HG02943 (cell line): ENCODE data around the gene TCF7L2.
"Not testable (repeated sequence)": the region's sequence is repeated elsewhere in the genome, so short reads cannot be mapped to it uniquely, and the experiment has no call there.

Source experiments
- ATAC-seq: cut with Tn5 transposase; IDR thresholded peaks from one replicate; pipeline ENCODE4 v1.9.1; 2021; ENCODE audit warnings: mild to moderate bottlenecking, low read depth, moderate library complexity; ENCODE audit not compliant: unreplicated experiment

TCF7L2 gene

DNA sequence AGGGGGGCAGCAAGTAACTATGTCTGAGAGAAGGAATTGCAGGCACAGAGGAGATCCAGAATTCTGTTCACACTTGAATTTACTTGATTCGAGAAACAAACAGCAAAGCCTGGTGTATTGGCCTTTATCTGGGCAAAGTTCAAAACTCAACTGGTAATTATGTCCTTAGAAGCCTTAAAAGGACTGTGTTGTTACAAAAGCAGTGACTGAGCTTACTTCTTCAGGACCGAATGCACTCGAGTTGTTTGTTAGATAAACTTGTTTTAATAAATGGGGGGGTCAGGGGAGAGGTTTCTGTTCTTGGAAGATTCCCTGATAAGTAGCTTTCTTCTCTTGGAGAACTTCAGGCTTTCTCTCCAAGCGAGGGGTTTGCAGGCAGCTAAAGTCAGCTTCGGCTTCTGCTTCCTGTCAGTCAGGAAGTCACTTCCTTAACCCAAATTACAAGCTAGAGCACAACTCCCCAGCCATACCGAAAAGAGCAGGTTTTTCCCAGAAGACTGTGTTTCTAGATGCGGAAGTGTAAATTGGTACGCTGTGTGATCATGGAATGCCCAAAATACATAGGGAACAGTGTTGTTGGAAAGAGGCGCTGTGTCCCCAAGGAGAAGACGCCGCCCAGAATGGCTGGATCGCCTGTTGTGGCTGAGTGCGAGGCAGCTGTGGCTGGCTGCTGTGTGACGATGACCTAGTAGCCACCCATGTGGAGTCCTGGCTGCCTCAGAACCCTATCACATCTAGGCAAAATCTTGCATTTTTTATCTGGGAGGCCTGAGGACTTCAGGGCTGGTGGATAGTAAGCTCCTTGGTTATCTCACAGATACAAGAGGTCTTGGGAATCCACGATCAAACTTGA is 110.4 kb downstream of the TCF7L2 start:
- no peak for ATAC-seq

- no peak for ATAC-seq
Observed at GRCh38 chr10:113061054-113061430, 111.0 kb downstream of the TCF7L2 start.

DNA sequence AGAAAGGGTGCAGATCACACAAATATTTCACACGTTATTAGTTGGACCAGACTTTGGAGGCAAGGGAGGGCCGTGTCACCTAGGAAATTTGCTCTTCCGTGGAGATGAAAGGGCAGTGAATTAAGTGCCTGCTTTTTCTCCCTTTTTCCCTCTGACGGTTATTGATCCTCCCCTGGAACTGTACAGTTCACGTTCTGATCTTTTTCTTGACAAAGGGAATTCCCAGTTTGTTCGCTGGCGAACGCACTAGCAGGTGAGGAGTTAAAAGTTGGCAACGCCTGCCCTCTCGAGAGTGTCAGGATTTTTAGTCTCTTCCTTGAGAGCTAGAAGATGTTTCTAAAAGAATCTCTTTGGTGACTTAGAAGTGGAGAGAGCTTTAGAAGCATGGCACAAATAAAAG is 111.5 kb downstream of the TCF7L2 start:
- ATAC-seq, result no peak

DNA sequence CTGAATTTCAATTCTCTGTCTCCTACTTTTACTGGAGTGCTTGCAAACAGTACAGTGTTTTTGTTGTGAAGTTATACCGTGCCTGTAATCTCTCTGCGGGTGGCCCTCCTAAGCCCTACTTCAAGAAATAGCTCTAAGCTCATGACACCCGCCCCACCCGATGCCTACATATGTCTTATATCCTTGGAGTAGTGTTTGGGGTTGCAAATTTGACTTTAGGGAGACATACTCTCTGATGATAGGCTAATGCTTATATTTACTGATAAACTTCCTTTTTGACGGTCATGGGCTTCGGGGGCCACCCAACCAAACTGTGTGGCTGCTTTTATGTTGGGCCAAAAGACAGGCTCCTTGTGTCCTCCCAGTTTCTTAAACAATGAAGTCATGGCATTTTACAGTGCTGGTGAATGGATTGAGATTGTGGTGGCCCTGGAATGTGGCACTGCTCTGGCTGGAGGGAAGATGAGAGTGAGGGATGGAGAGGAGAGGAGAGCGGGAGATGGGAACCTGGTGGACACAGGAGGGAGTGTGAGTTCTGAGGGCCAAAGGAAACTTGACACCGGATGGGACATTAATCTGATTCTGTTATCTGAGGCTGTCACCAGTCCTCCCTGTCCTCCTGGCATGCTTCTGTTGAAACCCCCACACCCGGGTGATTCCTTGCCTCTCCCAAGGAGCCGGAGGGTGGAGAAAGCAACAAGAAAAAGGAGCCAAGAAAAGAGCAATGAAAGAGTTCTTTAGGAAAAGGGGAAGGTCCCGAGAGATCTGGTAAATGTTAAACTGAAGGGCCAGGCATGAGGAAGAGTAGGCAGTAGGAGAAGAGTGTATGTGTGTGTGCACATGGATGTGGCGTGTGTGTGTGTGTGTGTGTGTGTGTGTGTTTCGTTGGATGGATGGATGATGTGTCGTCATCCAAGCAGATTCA is 113.3 kb downstream of the TCF7L2 start:
- no peak for ATAC-seq

DNA sequence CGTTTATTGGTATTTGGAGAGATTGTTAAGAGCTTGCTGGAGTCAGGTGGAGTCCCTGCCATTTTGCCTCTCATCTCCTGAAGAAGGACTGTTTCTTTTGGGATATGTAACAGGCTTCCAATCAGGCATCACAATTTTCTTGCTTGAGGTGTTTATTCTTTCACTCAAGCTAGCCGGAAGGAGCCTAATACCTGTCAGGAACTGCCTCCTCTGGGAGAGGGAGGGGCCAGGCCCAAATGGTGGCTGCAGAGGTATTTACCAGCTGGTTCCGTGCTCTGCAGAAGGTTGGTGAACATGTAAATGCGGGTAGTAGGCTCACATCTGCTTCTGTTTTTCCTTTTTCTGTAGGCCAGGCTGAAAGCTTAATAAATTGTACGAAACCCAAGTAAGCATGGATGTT is 114.0 kb downstream of the TCF7L2 start:
- no peak for ATAC-seq

GRCh38 chr10:113066120-113066519 is 116.1 kb downstream of the TCF7L2 start:
- not testable (repeated sequence) for ATAC-seq

GRCh38 chr10:113066561-113067312 is 116.7 kb downstream of the TCF7L2 start:
- no peak for ATAC-seq

DNA sequence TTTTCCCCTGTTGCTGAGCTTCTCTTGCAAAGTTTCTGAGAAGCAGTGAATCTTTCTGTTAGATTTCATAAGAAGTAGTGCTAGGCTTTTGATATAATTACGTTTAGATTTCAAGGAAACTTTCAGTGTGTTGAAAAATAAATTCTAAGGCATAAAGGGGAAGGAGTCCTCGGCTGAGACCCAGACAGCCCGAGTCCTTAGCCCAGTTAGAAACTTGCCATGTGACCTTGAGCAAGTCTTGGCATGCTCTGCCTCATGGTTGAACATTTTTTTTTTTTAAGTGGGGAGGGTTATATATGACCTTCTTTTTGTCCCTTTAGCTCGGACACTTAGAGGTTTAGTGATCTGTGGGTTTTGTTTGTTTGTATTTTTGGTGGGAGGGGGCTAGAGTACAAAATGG is 117.5 kb downstream of the TCF7L2 start:
- ATAC-seq, result no peak

- ATAC-seq, result no peak
Observed at GRCh38 chr10:113068178-113068890, 118.3 kb downstream of the TCF7L2 start.

DNA sequence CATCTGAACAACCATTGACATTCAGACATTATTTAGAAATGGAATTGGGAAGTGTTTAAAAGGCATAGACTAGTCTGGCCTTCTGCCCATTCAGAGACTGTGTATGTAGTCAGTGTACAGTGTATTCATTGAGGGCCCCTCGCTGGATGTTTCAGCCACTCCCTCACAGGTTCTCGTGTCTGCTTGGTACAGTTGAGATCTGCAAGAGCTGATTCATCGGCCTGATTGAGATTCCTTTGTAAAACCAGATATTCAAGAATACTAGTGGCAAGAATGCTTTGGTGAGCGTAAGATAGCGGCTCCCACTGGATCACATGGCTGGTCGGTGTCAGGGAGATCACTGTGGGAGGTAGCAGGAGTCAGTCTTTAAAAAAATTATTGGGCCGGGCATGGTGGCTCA is 119.5 kb downstream of the TCF7L2 start:
- ATAC-seq, result no peak

- ATAC-seq, result no peak
Observed at GRCh38 chr10:113071446-113071845, 121.4 kb downstream of the TCF7L2 start.

DNA sequence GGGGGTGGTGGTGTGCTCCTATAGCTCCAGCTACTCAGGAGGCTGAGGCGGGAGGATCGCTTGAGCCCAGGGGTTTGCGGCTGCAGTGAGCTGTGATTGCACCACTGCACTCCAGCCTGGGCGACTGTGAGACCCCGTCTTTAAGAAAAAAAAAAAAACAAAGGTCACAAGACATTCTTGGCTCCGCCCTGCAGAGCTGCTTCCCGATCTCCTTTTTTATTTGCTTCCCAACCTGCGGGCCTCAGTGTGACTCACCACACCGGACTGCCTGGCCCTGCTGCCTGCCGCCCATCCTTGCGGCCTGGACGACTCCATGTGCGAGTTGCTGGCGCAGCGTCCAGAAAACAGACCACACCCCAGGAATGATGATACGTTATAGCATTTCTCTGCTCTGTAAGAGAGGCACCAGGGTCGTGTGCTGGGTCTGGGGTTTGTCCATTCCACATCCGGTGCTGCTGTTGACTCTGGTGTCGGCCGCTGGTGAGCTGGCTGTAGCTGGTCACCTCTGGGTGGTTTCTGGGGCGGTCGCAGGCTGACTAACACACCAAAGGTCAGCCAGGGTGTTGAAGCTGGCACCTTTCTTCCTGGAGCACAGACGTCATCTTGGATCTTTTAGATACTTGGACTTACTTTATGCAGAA is 123.6 kb downstream of the TCF7L2 start:
- no peak for ATAC-seq

DNA sequence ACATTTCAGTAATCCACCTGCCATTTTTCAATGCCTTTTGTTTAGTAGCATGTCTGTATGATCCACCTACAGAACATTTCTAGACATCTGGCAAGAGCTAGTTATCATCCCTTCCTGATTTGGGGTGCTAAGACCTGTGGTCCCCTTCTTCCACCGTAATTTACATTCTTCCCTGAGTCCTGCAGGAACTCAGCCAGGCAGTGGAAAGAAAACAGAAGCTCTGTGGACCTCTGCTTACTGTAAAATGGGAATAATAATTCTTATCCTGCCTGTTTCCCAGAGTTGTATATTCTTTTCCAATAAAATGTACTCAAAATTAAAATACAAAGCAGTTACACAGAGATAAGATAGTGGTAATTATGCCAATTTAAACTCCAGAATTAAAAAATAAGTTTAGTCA is 126.9 kb downstream of the TCF7L2 start:
- no peak for ATAC-seq

- no peak for ATAC-seq
Observed at GRCh38 chr10:113078282-113078907, 128.3 kb downstream of the TCF7L2 start.

GRCh38 chr10:113080061-113080924 is 130.2 kb downstream of the TCF7L2 start:
- no peak for ATAC-seq

DNA sequence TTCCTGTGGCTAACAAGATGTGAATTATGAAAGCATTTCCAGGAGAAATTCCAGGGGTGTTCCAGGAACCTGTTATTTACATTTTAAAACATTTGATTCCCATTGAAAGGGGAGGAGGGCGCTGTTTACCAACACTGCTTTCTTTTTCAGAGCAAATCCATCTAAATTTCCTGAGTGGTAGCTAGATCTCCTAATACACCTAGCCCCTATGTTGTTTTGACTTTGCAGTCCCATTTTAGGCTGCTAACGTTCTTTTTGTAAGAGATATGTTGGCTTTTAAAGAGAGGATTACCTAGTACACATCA is 130.8 kb downstream of the TCF7L2 start:
- no peak for ATAC-seq

- no peak for ATAC-seq
Observed at GRCh38 chr10:113084031-113084430, 134.0 kb downstream of the TCF7L2 start.

- no peak for ATAC-seq
Observed at GRCh38 chr10:113085776-113086175, 135.7 kb downstream of the TCF7L2 start.

GRCh38 chr10:113086282-113086681 is 136.2 kb downstream of the TCF7L2 start:
- ATAC-seq, result no peak
